ENCODE measurements around the gene POLR1H.

GRCh38 chr6:30041821-30042220 lies 19.2 kb upstream of the POLR1H start:
- no peak for TF ChIP-seq EZH2phosphoT487 (IDR thresholded peaks at IDR 0.05; ENCODE audit: borderline replicate concordance, low read length)
- no peak for TF ChIP-seq EZH2 (IDR thresholded peaks at IDR 0.05; ENCODE audit: low read length, unreplicated experiment)

Measured in PC-3 (cell line).